Measurements from ENCODE around the gene SGCD.
"Not testable (repeated sequence)": the region's sequence is repeated elsewhere in the genome, so short reads cannot be mapped to it uniquely, and the experiment has no call there.

Gene SGCD

GRCh38 chr5:156589104-156589945 is 262.4 kb downstream of the SGCD start:
- DNase-seq = no peak

- no peak for DNase-seq
Measured at GRCh38 chr5:156589946-156590216, 262.9 kb downstream of the SGCD start.

- no peak for DNase-seq
Measured at GRCh38 chr5:156590978-156591377, 264.0 kb downstream of the SGCD start.

- DNase-seq = no peak
Measured at GRCh38 chr5:156591631-156592030, 264.7 kb downstream of the SGCD start.

DNA sequence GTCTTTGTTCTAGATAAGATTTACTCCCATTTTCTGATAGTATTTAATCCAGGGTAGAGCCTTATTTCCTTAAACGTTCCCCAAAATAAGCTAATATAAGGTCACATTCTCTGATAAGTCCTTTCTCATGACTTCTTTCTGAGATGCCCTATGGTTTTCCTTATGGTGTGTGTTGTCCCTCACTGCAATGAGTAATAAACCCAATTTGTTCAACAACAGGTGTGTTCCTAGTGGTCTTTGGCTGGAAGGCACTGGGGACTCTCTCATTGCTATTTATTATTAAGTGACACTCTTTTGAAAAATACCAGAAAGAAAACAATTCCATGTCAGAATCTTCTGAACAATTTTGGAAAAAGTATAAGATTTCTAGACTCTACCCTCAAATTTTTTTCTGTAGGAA is 266.6 kb downstream of the SGCD start:
- DNase-seq = no peak

GRCh38 chr5:156594406-156594805 is 267.4 kb downstream of the SGCD start:
- DNase-seq = no peak

- no peak for DNase-seq
Measured at GRCh38 chr5:156595132-156595787, 268.3 kb downstream of the SGCD start.

- DNase-seq = no peak
Measured at GRCh38 chr5:156597276-156597675, 270.3 kb downstream of the SGCD start.

- DNase-seq = no peak
Measured at GRCh38 chr5:156598964-156599363, 272.0 kb downstream of the SGCD start.

DNA sequence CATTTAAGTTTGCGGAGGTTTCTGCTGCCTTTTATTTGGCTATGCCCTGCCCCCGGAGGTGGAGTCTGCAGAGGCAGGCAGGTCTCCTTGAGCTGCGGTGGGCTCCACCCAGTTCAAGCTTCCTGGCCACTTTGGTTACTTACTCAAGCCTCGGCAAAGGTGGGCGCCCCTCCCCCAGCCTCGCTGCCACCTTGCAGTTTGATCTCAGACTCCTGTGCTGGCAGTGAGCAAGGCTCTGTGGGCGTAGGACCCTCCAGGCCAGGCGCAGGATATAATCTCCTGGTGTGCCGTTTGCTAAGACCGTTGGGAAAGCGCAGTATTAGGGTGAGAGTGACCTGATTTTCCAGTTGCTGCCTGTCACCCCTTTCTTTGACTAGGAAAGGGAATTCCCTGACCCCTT is 283.6 kb downstream of the SGCD start:
- not testable (repeated sequence) for DNase-seq

- DNase-seq = no peak
Measured at GRCh38 chr5:156615901-156616300, 288.9 kb downstream of the SGCD start.

DNA sequence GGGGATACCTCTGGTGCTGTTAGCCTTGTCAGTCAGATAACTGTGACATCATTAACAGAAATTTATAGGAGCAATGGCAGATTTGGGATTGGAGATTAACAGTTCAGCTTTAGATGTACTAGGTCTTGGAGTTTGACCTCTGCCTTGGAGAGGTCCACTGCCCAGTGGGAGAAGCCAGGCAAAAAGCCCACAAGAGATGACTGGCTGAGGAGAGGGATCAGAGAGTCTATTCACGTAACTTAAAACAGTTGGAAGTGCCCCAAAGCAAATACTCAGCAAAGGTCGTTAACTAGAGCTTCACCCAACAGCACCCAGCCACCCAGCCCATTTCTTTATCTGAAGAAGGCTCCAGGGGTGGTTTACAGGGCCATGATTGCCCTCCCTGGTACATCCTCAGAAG is 290.5 kb downstream of the SGCD start:
- DNase-seq = no peak

GRCh38 chr5:156618601-156619000 is 291.6 kb downstream of the SGCD start:
- DNase-seq = no peak

- DNase-seq = no peak
Measured at GRCh38 chr5:156621719-156622118, 294.8 kb downstream of the SGCD start.

GRCh38 chr5:156623381-156624040 is 296.5 kb downstream of the SGCD start:
- no peak for DNase-seq

GRCh38 chr5:156624686-156625085 is 297.7 kb downstream of the SGCD start:
- DNase-seq = no peak

GRCh38 chr5:156628421-156628820 is 301.5 kb downstream of the SGCD start:
- no peak for DNase-seq

DNA sequence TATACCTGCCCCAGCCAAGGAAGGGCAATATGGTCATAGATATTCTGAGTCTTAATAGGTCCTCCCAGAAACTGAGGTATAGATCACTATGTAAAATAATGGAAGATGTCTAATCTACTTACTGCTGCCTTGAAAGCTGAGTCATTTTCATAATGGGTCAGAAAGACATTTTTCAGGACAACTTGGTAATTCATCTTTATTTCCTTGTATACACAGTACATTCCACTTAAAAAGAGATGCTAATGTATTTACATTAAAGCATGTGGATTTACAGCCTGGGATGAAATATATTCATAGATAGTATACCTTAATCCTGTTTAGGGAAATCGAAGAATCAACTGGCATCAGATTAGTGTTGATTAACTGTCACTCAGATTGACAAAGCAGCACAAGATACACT is 304.0 kb downstream of the SGCD start:
- DNase-seq = no peak

DNA sequence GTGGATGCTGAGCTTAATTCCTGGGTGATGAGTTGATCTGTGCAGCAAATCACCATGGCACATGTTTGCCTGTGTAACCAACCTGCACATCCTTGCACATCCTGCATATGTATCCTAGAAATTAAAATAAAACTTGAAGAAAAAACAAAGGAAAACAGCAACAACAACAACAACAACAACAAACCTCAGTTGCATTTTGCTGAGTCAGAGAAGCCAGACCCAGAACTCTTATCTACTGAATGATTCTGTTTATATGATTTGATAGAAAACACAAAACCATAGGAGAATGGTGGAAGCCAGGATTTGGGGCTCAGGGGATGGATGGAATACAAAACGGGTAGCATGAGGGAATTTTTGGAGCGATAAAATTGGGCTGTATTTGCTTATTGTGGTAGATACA is 307.3 kb downstream of the SGCD start:
- DNase-seq = no peak

DNA sequence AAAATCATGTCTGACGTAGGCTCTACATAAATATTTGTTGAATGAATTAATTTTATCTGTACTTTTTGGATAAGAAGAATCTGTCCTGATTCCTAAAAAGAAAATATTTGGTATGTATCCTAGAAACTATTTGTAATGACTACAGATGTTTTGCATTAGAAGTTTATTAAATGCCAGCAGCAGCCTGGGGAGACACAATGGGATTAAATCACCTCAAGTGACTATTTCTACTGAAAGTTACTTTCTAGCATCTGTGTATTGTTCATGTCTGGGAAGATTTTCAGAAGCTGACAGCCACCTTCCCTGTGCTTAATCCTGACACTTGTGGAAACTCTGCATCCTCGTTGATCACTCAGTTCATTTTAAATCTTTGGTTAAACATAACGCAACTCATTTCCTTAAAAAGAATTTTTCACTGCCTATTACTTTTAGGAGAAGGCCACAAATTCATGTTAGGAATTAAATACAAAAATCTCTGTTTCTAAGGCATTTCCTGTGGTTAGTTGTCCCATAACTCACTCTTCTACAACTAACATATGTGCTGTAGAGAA is 313.8 kb downstream of the SGCD start:
- DNase-seq = no peak

DNA sequence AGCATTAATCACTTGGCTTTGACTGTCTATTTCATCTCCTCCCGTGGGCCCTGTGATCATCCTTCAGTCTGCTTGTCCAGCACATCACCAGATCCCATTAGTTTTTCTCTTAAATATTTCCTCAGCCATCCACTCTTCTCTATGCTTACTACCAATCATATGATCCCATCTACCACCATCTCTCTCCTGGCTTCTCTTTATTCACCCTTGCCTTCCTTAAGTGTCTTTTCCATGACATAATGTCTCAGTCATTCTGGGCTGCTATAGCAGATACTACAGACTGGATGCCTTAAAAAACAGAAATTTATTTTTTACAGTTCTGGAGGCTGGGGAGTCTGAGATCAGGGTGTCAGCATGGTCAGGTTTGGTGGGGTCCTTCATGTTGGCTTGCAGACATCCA is 314.7 kb downstream of the SGCD start:
- no peak for DNase-seq

DNA sequence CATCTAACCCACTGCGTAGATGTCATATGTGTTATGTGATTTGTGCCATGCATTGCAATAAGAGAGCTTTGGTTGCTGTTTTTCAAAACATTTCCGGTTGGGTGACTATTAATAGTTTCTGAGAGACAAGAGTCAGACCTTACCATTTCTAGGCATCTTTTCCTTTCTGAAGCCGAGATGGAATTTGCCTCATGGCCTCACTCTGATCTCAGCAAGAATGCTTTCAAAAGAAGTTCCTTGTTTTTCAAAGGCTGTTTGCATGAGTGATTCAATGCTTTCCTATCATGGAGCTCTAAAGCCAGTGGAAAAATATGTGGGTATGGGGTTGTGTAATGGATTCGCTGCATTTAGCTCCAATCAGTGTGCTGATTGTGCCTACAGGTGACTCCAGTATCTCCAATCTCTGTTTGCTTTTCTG is 320.1 kb downstream of the SGCD start:
- DNase-seq = no peak

DNA sequence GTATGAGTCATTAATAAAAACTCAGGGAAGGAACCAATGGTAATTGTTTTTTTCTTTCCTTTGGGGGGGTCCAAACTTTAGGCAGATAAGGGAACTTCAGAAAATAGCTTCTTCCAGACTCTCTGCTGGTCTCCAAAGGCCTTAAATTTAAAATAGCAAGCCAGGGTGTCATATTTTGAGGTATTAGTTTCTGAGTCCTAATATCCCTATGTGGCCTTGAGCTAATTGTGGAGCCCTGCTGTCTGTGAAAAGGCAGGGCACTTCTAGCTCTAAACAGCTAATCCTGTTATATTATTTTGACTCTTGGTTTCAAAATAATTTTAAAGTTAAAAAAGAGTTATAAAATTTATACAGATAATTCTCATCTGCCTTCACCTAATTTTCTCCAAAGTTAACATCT is 327.5 kb downstream of the SGCD start:
- no peak for DNase-seq

DNA sequence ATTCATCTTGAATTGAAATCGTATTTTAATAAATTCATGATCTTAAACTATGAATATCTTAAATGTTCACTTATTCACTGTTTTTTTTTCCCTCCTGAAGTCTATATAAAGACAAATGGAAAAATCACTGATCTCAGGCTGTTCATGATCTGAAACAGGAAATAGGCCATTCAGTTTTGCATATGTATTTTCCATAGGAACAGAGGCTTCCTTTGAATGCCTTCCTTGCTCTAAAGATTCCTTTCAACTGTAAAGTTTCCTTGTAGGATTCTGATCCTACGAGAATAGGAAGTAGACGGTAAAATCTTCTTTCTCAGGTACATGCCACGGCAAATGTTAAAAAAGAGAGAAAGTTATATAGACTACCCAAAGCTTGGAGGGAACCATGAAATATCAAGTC is 328.8 kb downstream of the SGCD start:
- no peak for DNase-seq
